Stimulated activated CD8-positive, alpha-beta memory T cell treated with anti-CD3 and anti-CD28 coated beads, Interleukin-7, amount 100 ng/mL, for 4 hours (primary cell): ENCODE data around the gene CDH4.

ENCODE experiments used
- DNase-seq, 2 donors: peaks; one replicate each; pipeline ENCODE4 v3.0.0-alpha.2; 2020; ENCODE audit warnings: low read depth in 2 of 2

CDH4 gene

GRCh38 chr20:61878478-61879302 is 626.6 kb downstream of the CDH4 start:
- no peak for DNase-seq

DNA sequence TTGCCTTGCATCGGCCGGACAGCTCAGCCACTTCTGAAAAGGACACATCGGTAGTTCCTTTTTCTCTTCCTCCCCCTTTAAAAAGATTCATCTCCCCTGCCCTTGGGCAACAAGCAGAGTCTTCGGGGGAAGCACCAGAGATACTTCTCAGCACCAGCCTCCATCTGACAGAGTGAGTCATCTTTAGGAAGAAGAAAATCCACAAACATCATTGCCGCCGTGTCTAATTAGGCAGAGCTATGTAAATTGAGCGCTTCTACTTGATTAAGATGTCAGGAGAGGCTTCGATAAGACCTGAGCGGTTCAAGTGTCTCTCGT is 627.2 kb downstream of the CDH4 start:
- DNase-seq, result no peak

GRCh38 chr20:61879694-61880093 is 627.6 kb downstream of the CDH4 start:
- DNase-seq, result no peak

DNA sequence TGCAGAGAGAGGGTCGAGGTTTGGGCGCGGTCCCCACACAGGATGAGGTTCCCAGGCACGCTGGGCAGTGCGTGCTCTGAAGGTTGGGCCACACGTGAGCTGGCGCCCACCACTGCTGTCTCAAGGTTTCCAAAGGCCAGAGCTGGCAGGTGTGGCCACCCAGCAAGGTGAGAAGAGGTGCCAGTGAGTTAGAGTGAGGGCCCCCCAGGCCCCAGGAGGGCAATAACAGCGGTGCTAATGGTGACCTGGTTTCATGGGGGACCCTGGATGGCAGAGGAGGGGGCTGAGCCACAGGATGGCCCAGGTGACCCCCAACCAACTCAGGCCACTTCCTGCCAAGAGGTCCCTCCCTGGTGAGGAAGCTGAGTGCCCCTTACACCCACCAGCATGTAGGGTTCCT is 628.6 kb downstream of the CDH4 start:
- no peak for DNase-seq

DNA sequence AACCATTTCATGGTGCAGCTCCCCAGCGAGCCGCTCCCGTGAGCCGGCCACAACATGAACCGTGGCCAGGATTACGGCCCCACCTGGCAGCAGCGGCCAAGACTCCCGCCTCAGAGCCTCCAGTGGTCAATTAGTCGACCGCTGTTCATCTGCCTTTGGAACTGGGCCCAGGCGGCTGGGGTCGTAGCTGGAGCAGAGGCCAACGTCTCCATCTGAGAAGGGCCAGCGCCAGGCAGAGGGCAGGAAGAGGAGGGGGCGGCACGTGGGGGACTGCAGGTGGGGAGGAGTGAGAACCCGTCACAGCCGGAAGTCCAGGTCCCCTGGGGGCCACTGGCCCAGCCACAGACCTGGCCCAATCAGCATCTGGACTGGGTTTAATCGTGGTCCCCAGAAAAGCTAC is 629.4 kb downstream of the CDH4 start:
- no peak for DNase-seq

DNA sequence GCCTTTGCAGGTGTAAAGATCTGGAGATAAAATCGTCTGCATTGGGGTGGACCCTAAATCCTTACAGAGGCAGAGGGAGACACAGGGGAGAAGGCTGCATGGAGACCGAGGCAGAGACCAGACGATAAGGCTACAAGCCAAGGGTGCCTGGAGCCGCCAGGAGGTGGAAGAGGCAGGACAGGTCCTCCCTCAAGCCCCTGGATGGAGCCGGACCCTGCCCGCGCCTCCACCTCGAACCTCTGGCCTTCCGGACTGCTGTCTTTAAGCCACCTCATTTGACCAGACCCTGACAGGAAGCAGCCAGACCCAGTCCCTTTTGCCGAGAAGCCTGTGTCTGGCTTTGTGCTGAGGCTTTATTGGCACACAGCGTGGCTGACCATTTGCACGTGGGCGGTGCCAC is 629.8 kb downstream of the CDH4 start:
- DNase-seq, result no peak

DNA sequence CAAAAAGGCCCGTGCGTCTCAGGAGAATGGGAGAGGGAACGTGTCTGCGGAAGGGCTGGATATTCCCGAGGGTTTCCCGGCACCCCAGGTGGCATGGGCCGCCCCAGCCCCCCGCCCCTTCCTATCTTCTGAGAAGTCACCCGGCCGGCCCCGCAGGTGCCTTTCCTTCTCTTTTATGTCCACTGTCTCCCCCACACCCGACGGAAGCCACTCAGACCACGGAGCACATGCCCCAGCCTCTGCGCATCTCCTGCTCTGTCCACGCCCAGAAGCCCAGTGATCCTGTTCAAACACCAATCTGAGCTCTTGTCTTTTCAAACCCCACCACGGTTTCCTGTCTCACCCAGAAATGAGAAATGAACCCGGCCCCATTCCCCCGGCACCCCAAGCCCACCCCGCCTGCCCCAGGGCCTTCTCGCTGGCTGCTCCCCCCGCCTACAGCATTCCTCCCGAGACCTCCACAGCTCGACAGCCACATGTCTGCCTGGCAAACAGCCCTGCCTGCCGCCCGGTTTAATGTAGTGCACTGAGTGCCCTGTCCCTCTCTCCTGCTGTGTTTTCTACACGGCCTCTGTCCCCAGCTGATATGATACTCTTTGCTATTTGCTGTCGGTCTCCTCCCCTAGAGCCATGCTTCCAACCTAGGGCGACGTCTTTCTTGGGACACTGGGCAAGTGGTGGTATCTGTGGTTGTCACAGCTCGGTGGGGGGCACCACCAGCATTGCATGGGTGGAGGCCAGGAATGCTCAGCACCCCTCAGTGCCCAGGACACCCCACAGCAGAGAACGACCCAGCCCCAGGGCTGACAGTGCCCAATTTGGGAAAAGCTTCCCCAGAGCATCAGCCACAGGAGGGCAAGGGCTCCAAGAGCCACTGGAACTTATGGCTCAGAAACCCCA is 630.9 kb downstream of the CDH4 start:
- DNase-seq, result no peak

GRCh38 chr20:61883857-61884393 is 631.9 kb downstream of the CDH4 start:
- DNase-seq, result no peak

DNA sequence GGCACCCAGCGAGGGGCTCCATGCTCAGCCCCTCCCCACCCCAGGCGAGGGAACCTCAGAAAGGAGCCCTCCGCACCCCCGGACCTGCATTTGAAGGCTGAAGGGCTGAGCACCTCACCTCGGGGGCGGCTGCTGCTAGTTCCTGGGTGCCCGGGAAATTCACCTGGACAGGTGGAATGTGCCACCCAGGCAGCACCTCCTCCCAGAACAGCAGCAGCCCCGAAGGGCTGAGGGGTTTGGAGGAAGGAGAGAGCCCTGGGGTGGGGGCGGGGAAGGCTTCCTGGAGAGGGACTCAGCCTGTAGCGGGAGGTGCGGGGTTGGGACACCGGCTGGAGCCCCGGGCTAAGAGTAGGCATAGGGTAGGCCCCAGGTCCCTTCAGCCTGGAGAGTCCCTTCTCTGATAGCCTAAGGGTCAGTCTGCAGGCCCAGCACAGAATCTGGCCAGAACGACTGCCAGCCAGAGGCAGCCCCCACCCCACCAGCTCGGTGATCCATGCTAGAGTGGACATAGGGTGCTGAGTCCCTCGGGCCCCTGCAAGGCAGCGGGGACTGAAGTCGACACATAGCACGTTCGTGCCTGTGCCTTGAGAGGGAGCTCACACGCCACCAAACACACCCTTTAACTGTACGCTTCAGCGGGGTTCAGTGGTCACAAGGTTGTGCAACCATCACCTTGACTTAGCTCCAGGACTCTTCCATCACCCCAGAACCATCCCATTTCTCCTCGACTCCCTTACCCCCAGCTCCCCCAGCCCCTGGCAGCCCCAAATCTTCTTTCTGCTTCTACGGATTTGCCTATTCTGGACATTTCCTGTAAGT is 632.7 kb downstream of the CDH4 start:
- DNase-seq, result no peak

DNA sequence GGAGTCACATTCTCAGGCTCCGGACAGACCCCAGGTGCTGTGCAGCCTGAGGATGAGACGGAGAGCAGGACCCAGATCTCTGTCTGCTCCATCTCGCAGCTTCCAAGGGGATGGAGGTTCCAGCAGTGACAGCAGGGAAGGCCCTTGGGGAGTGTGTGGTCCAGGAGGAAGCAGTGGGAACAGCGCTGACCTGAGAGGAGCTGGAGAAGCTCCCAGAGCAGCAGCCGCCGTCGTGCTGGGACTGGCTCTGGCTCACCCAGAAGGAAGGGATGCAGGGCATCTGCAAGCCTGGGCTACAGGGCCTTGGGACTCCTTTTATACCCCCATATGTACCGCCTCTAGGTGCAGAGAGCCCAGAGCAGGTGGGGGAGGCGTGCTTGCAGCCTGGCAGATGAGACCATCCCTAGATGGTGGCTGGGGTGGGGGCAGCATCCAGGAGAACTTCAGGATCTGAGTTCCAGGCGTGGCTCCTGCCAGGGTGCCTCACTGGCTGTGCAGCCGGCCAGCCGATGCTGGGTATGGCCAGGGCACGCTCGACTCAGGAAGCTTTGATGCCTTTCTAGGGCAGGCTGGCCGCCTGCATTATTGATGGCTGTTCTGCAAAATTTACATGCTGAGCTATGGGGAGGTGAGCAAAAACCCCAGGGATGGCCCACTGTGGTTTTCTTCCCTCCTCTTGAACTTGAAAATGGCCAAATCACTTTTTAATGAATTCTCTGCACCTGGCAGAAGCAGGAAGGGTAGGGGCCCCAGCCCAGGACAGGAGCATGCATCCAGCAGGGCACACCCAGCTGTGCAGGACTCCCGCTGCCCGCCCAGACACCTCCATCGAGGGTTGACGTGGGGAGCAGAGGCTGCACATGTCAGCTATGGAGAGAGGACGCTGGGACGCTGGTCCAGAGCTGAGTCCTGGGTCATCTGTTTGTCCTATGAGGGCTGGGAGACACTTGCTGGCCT is 634.0 kb downstream of the CDH4 start:
- DNase-seq, result no peak

DNA sequence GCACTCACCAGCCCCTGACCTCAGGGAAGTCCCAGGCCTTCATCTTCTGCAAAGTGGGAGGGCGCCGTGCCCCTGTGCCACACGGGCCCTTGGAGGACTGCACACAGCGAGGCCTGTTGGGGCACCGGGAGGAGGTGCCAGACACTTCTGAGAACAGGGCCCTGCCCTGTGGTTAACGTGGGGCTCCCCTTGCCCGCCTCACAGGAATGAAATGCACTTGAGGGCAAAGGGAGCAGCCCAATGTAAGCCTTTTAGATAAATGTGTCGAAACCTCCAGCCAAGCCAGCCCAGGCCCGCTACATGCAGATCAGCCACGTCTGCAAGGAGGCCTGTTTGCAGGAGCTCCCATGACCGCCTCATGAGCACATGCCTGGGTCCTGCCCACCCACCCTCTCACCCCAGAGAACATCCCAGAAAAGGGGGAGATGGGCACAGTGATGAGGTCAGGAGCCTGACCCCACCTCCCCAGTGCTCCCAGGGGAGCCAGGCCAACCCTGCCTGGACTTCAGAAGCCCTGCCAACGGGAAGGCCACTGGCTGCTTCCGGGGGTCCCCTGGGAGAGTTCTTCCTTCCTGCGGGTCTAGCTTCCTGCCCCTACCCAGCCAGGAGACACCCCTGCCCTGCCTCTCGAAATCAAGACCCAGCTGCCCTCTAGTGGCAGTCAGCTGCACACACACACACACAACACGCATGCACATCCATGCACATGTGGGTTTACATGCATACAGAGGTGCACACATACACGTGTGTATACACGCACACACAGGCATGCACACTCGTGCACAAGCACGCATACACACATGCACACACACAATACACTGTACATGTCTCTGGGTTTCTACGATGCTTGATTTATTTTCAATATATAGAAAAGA is 634.9 kb downstream of the CDH4 start:
- no peak for DNase-seq

GRCh38 chr20:61887596-61888093 is 635.6 kb downstream of the CDH4 start:
- DNase-seq, result no peak

DNA sequence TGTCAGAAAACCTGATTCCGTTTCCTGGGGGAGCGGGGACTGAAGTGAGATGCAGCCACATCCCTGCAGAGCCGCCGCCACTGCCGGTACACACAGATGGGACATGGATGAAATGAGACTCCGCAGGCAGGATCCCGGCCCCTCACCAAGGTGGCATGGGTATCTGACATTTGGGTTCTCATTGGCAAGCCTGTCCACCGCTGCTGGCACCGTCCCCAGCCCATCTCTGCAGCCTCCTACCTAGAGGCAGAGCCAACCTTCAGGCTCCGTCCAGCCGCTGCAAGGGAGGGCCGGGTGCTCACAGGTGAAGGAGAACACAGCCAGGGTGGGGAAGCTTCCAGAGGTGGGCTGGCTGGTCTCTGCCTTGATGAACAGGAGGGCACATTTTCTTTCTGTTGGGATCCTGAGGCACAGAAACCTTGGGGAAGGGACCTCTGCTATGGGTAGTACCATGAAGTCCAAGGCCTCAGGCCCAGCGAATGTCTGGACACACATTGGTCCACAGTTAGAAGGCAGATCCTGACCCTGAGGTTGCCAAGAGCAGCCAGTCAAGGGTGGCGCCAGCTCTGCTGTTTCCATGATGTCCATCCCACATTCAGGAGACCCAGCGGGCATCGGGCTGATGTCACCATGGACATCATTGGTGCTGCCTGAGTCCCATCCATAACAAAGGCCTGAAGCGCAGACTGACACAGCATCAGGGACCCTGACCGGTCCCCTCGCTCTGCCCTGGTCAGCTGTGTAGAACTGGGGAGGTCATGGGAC is 636.2 kb downstream of the CDH4 start:
- no peak for DNase-seq

DNA sequence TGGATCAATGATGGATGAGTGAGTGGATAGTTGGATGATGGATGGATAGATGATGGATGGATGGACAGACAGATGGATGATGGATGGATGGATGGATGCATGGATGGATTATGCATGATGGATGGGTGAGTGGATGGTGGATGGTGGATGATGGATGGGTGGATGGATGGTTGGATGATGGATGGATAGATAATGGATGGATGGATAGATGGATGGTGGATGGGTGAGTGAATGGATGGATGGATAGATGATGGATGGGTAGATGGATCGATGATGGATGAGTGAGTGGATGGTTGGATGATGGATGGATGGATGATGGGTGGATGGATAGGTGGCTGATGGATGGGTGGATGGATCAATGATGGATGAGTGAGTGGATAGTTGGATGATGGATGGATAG is 637.6 kb downstream of the CDH4 start:
- DNase-seq, result no peak

DNA sequence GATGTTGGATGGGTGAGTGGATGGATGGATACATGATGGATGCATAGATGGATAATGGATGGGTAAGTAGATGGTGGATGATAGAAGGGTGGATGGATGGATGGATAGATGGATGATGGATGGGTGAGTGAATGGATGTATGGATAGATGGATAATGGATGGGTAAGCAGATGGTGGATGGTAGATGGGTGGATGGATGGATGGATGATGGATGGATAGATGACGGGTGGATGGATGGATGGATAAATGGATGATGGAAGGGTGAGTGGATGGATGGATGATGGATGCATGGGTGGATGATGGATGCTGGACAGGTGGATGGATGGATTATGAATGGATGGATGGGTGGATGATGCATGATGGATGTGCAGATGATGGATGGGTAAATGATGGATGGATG is 638.1 kb downstream of the CDH4 start:
- DNase-seq, result no peak

DNA sequence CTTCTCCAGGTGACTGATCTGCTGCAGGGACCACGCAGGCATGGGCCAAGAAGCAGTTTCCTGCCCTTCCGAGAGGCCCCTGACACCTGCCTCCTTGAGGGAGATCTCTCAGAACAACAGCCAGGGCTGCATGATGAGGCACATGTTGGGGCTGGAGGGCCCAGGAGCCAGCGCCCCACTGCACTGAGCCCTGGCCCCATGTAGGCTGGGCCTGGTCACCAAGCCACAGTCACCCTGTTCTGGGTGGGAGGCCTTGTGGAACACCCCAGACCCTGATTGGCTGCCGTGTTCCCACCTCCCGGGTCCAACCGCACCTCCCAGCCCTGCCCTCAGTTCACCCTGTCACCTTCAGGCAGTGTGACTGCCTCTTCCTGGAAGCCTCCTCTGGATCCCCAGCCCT is 639.4 kb downstream of the CDH4 start:
- no peak for DNase-seq

GRCh38 chr20:61891916-61892649 is 640.0 kb downstream of the CDH4 start:
- no peak for DNase-seq

DNA sequence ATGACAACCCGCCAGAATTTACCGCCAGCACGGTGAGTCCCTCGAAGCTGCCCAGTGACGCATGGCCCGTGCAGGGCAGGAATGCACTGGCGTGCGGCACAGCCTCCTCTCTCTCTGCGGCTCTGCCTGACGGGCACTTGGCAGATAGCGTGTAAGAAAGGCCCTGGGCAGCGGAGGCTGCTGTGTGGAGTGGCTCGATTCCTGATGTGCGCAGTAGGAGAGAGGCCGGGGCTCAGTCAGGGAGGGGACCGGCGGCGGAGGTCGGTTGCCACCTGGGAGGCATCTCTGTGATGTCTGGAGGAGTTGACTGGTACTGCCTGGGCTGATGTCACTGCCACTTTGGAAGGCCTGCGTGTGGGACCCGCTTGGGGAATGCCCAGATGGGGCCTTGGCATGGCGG is 643.0 kb downstream of the CDH4 start:
- no peak for DNase-seq
